ENCODE data around the gene FAAH. TPM values are rescaled to one million over a fixed set of nuclear protein-coding genes. Genes with fewer than 3 reads are reported as not detected.
"Not testable (repeated sequence)": the region's sequence is repeated elsewhere in the genome, so short reads cannot be mapped to it uniquely, and the experiment has no call there.

Gene FAAH
- total RNA-seq, 1 donor from 2014 or later = 32.4 TPM

DNA sequence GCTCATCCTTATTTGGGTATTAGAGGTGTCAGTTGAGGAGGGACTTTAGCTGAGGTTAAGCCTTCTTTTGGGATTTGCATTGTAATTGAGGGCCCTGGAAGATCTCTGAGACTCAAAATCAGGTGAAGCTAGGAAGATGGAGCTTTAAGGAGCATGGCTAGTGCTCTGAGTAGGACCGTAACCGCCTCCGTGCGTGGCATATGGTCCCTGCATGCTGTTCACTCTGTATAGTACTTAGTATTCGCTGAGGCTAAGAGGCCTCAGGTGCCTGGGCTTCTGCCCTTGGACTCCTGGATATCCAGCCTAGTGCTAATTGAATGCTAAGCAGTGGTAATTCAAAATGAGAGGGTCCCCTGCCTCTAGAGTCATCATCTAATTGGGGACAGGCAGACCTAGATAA lies 31.0 kb upstream of the FAAH start:
- Histone ChIP-seq H3K27ac (no peak overlapping the region), H3K36me3 (peaks cover 93% of the 10 kb centered on the region), H3K27me3 (ENCODE audit: low read depth) (no peaks in the 10 kb centered on the region), H3K4me1 (no peaks in the 10 kb centered on the region), H3K4me3 (no peak overlapping the region), H3K9me3 (no peaks in the 10 kb centered on the region)
- TF ChIP-seq, protein P1, sequence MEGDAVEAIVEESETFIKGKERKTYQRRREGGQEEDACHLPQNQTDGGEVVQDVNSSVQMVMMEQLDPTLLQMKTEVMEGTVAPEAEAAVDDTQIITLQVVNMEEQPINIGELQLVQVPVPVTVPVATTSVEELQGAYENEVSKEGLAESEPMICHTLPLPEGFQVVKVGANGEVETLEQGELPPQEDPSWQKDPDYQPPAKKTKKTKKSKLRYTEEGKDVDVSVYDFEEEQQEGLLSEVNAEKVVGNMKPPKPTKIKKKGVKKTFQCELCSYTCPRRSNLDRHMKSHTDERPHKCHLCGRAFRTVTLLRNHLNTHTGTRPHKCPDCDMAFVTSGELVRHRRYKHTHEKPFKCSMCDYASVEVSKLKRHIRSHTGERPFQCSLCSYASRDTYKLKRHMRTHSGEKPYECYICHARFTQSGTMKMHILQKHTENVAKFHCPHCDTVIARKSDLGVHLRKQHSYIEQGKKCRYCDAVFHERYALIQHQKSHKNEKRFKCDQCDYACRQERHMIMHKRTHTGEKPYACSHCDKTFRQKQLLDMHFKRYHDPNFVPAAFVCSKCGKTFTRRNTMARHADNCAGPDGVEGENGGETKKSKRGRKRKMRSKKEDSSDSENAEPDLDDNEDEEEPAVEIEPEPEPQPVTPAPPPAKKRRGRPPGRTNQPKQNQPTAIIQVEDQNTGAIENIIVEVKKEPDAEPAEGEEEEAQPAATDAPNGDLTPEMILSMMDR (IDR thresholded peaks at IDR 0.05) = no peak
- DNase-seq (no peak), ATAC-seq (no peak)
- intact Hi-C loops (cut with DNase I) = no loop called here

GRCh38 chr1:46364612-46365011 lies 29.5 kb upstream of the FAAH start:
- intact Hi-C loops (cut with DNase I) = no loop called here
- Histone ChIP-seq H3K27ac (no peak overlapping the region), H3K36me3 (peaks cover 88% of the 10 kb centered on the region), H3K9me3 (no peaks in the 10 kb centered on the region), H3K27me3 (ENCODE audit: low read depth) (no peaks in the 10 kb centered on the region), H3K4me1 (no peaks in the 10 kb centered on the region), H3K4me3 (no peak overlapping the region)
- TF ChIP-seq, protein P1 (IDR thresholded peaks at IDR 0.05) = no peak
- DNase-seq (no peak), ATAC-seq (no peak)

DNA sequence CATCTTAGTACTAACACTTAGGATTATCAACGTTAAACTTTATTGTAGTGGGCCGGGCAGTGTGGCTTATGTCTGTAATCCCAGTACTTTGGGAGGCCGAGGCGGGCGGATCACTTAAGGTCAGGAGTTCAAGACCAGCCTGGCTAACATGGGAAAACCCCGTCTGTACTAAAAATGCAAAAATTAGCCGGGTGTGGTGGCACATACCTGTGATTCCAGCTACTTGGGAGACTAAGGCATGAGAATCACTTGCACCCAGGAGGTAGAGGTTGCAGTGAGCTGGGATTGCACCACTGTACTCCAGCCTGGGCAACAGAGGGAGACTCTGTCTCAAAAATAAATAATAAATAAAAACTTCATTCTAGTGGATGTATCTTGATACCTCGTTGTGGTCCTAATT lies 28.3 kb upstream of the FAAH start:
- DNase-seq; H3K4me3 ChIP-seq; H3K27me3 ChIP-seq (ENCODE audit: low read depth); H3K9me3 ChIP-seq; H3K4me1 ChIP-seq; ATAC-seq; H3K27ac ChIP-seq; intact Hi-C loops (cut with DNase I): not testable (repeated sequence)
- peaks cover 79% of the 10 kb centered on the region for H3K36me3 ChIP-seq

- Histone ChIP-seq H3K4me1 (no peaks in the 10 kb centered on the region), H3K36me3 (peaks cover 66% of the 10 kb centered on the region), H3K9me3 (no peaks in the 10 kb centered on the region), H3K27me3 (ENCODE audit: low read depth) (no peaks in the 10 kb centered on the region), H3K4me3 (no peak overlapping the region), H3K27ac (no peak overlapping the region)
- no peak for ATAC-seq
- no peak for DNase-seq
- intact Hi-C loops (cut with DNase I) = no loop called here
- TF ChIP-seq, protein P1 (IDR thresholded peaks at IDR 0.05) = no peak
Measured at GRCh38 chr1:46367072-46367471, 27.0 kb upstream of the FAAH start.

- DNase-seq; ATAC-seq; H3K27me3 ChIP-seq (ENCODE audit: low read depth); intact Hi-C loops (cut with DNase I); H3K9me3 ChIP-seq; H3K4me3 ChIP-seq; H3K27ac ChIP-seq; H3K4me1 ChIP-seq: not testable (repeated sequence)
- H3K36me3 ChIP-seq = peaks cover 60% of the 10 kb centered on the region
Measured at GRCh38 chr1:46367701-46368100, 26.4 kb upstream of the FAAH start.

GRCh38 chr1:46368791-46369190 lies 25.3 kb upstream of the FAAH start:
- no peaks in the 10 kb centered on the region for H3K9me3 ChIP-seq
- TF ChIP-seq, protein P1 (IDR thresholded peaks at IDR 0.05) = no peak
- peaks cover 6% of the 10 kb centered on the region for H3K4me1 ChIP-seq
- DNase-seq = no peak
- no peaks in the 10 kb centered on the region for H3K27me3 ChIP-seq (ENCODE audit: low read depth)
- no peak for ATAC-seq
- no peak overlapping the region for H3K27ac ChIP-seq
- peaks cover 49% of the 10 kb centered on the region for H3K36me3 ChIP-seq
- intact Hi-C loops (cut with DNase I) = no loop called here
- no peak overlapping the region for H3K4me3 ChIP-seq

Measured in lower lobe of right lung (tissue), 2 donors.